HG03159 (cell line): ENCODE measurements around the gene TSPYL2.

ENCODE experiments used
- ATAC-seq: cut with Tn5 transposase; IDR thresholded peaks from one replicate; pipeline ENCODE4 v1.9.1; 2021; ENCODE audit warnings: mild to moderate bottlenecking, moderate library complexity; ENCODE audit not compliant: unreplicated experiment

The TSPYL2 gene

DNA sequence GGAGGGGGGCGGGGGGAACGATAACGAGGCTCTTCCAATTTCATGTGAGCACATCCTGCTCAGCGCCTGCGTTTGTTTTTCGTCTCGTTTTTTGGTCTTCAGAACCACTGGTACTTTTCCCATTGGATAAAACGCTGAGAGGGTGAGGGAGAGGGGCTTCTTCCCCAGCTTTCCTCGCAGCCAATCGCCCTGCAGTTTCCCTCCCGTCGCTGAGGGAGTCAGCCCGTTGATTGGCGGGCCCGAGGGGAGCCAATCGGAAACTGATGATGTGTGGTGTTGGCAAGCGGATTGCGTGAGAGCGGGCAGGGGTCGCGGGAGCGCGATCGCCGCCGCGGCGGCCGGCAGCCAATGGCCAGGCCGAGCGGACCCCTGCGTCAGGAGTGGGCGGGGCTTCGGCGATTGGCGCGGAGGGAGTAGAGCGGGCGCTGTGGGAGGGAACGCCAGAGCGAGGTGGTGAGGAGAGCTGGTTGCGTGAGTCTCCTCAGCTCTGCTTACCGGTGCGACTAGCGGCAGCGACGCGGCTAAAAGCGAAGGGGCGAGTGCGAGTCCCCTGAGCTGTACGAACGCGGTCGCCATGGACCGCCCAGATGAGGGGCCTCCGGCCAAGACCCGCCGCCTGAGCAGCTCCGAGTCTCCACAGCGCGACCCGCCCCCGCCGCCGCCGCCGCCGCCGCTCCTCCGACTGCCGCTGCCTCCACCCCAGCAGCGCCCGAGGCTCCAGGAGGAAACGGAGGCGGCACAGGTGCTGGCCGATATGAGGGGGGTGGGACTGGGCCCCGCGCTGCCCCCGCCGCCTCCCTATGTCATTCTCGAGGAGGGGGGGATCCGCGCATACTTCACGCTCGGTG lies at the start of gene TSPYL2:
Gene TSPYL2, plus strand, starts transcription at position 443 of the 848 bp plus-strand sequence. Its CDS starts 132 bp downstream, at position 575.
- ATAC-seq, result peak; percentile 86

GRCh38 chrX:53036149-53036548 lies 46.0 kb upstream of the TSPYL2 start:
- no peak for ATAC-seq

DNA sequence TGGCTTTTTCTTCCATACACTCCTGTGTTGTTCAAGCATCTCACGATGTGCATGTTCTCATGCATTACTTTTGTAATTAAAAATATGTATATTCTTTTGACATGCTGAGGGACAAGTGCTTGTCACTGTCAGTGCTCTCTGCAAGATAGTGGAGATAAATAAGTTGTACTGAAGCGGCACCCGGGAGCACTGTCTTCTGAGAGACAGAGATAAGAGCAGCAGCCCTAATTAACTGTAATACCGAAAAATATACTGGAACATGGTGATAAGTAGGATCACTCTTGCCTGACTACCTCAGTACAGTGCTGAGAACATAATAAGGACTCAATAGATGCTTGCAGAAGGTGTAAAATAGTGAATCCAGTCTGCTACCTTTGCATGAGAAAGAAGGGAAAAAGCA lies 42.9 kb upstream of the TSPYL2 start:
- ATAC-seq, result no peak

DNA sequence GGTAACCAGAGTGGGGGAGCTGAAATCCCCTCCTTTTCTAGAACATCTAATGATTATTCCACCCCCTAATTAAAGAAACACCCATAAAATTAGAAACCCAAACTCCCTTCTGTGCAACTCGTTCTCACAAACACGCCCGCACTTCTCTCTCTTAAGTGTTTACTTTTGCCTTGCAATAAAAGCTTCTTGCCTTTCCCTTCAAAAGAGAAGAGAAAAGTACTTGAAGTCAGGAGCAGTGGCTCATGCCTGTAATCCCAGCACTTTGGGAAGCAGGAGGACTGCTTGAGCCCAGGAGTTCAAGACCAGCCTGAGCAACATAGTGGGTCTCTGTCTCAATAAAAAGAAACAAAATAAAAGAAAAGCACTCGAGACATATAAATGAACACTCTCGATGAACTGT lies 37.2 kb upstream of the TSPYL2 start:
- no peak for ATAC-seq

DNA sequence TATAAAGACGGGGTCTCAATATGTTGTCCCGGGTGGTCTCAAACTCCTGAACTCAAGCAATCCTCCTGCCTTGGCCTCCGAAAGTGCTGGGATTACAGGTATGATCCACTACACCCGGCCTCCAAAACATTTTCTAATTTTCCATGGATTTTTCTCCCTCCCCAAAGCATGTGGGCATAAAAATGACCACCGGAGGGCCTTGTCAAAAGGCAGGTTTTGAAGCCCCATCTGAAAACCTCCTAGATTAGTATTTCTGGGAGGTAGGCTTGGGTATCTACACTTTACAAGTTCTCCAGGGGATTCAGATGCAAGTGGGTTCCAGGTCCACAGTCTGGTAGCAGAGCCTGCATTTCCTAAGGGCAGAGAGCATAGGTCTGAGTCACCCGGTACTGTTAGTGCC lies 34.9 kb upstream of the TSPYL2 start:
- ATAC-seq, result no peak

- ATAC-seq, result no peak
Observed at GRCh38 chrX:53048169-53049126, 33.7 kb upstream of the TSPYL2 start, which contains the start of gene GPR173. GPR173 (plus strand) TSS chrX:53048789; CDS start chrX:53076622, 27,833 bp downstream.

DNA sequence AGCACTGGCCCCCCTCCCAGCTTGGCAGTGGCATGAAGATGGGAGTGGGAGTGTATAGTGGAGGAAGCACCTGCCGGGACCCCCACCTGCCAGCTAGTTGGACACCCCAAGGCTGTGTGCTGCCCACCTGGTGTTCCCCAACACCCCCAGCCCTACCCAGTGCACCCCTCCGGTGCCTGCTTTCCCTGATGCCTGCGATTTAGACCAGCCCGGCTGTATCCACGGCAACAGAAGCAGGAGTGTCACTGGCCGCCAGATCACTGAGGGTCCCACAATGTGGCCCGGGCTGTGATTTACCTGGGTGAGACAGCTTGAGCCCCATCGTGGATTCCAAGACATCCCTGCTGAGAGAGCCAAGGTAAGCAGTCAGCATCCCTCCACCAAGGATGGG lies 33.0 kb upstream of the TSPYL2 start:
- no peak for ATAC-seq

DNA sequence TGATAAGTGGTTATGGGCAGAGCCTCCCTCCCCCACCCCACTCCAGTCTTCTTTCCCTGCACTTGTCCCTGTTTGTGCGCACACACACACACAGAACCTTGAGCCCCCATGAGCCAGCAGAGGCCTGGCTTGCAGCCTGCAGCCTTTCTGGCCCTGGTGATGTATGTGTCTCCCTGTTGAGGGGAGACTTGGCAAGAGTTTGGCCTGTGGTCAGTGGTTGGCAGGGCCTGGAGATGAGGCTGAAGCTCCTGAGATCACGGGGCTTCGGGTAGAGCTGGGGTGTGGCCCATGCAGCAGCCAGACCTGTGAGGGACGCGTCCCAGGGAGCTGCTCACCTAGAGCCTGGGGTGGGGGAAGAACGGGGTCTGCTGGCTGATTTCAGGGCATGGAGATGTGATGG lies 31.3 kb upstream of the TSPYL2 start:
- no peak for ATAC-seq

DNA sequence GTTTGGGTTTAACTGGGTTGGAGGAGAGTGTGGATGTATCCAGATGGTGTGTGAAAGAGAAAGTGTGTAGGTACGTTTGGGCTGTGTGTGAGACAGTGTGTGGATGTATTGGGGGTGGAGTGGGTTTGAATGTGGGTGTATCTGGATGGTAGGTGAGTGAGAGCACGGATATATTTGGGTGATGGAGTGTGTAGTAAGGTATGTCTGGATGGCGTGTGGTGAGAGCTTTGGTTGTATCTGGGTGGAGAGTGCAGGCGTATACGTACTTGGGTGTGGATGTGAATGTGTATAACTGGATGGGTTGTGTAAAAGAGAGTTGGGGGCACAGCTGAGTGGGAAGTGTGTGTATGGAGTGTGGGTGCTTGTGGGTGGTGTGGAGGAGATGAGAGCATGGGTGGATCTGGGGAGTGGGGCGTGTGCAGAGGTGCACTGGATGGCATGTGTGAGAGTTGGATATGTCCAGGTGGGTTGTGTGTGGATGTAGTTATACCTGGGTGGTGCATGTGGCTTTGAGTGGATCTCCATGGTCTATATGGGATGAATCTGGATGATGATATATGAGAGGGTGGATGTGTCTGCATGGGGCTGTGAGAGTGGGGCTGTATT lies 26.8 kb upstream of the TSPYL2 start:
- no peak for ATAC-seq

DNA sequence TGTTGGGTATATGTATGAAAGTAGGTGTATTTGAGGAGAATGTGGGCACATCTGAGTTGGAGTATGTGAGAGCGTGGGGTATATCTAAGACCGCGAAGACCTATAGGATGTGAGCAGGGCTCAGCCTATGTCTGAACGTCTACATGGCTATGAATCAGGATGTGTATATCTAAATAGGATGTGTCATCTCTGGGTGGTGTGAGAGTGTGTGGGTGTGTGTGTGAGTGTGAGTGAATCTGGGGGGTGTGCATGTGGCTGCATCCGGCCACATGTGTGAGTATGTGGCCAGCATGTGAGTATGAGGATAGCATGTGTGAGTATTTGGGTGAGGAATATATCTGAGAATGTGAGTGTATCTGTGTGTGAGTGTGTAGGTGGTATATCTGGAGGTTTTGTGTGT lies 25.9 kb upstream of the TSPYL2 start:
- no peak for ATAC-seq

DNA sequence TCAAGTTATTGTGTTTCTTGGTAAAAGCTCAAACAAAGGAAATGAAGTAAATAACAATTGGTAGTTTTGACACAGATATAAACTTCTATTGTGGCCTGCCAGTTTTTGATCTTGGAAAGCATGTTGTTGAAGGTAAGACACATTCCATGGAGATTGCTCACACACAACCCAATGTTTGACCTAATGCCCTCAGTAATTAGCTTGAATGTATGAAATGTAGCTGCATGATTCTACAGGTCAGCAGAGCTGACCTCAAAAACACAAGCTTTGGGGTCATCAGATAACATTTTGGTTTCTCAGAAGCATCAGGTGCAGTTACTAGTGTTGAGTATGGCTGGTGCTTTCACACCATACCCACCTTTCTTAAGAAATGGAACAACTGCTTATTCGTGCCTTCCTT lies 17.1 kb upstream of the TSPYL2 start:
- no peak for ATAC-seq

GRCh38 chrX:53071064-53071463 lies 11.1 kb upstream of the TSPYL2 start:
- no peak for ATAC-seq

- peak; percentile 77 for ATAC-seq
Observed at GRCh38 chrX:53071604-53072417, 10.4 kb upstream of the TSPYL2 start.

GRCh38 chrX:53072418-53073114 lies 9.6 kb upstream of the TSPYL2 start:
- ATAC-seq, result no peak

- ATAC-seq, result no peak
Observed at GRCh38 chrX:53073115-53073586, 9.0 kb upstream of the TSPYL2 start.

GRCh38 chrX:53075011-53075410 lies 7.2 kb upstream of the TSPYL2 start:
- ATAC-seq, result no peak

DNA sequence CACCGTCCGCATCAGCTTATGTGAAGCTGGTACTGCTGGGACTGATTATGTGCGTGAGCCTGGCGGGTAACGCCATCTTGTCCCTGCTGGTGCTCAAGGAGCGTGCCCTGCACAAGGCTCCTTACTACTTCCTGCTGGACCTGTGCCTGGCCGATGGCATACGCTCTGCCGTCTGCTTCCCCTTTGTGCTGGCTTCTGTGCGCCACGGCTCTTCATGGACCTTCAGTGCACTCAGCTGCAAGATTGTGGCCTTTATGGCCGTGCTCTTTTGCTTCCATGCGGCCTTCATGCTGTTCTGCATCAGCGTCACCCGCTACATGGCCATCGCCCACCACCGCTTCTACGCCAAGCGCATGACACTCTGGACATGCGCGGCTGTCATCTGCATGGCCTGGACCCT lies 5.5 kb upstream of the TSPYL2 start:
- no peak for ATAC-seq

GRCh38 chrX:53077207-53078197 lies 4.7 kb upstream of the TSPYL2 start:
- no peak for ATAC-seq
